ENCODE data around the gene ISCA2. TPM values are rescaled to one million over a fixed set of nuclear protein-coding genes. Genes with fewer than 3 reads are reported as not detected.

ISCA2 gene
- total RNA-seq, 1 donor from 2014 or later, result 19.8 TPM

GRCh38 chr14:74495356-74495755 lies 1.8 kb downstream of the ISCA2 start:
- peaks cover 12 to 25% (median 19%) of the 10 kb centered on the region in 3 donors for H3K4me1 ChIP-seq (ENCODE audit: control insufficient read depth in 3 of 3, insufficient read depth in 3 of 3, low read length in 3 of 3)
- peaks cover 4 to 14% (median 10%) of the 10 kb centered on the region in 3 donors for H3K36me3 ChIP-seq (ENCODE audit: control insufficient read depth in 3 of 3, insufficient read depth in 3 of 3, low read length in 3 of 3)
- H3K4me3 ChIP-seq (ENCODE audit: low read length in 3 of 3), result no peak overlapping the region
- no peak overlapping the region for H3K27ac ChIP-seq (ENCODE audit: low read depth, low read length)
- H3K27me3 ChIP-seq (ENCODE audit: control insufficient read depth in 3 of 3, insufficient read depth in 3 of 3, low read length in 3 of 3), result no peaks in the 10 kb centered on the region
- no peak overlapping the region for H3K9ac ChIP-seq (ENCODE audit: low read depth in 1 of 3, low read length in 3 of 3)
- H3K9me3 ChIP-seq (ENCODE audit: control insufficient read depth in 3 of 3, low read length in 3 of 3), result no peaks in the 10 kb centered on the region

GRCh38 chr14:74500417-74501134 lies 7.0 kb downstream of the ISCA2 start:
- Histone ChIP-seq H3K4me3 (ENCODE audit: low read length in 3 of 3) (no peak overlapping the region), H3K9me3 (ENCODE audit: control insufficient read depth in 3 of 3, low read length in 3 of 3) (no peaks in the 10 kb centered on the region), H3K36me3 (ENCODE audit: control insufficient read depth in 3 of 3, insufficient read depth in 3 of 3, low read length in 3 of 3) (peaks cover 20 to 38% (median 22%) of the 10 kb centered on the region in 3 donors), H3K9ac (ENCODE audit: low read depth in 1 of 3, low read length in 3 of 3) (no peak overlapping the region), H3K4me1 (ENCODE audit: control insufficient read depth in 3 of 3, insufficient read depth in 3 of 3, low read length in 3 of 3) (no peaks in the 10 kb centered on the region), H3K27me3 (ENCODE audit: control insufficient read depth in 3 of 3, insufficient read depth in 3 of 3, low read length in 3 of 3) (no peaks in the 10 kb centered on the region), H3K27ac (ENCODE audit: low read depth, low read length) (no peak overlapping the region)

GRCh38 chr14:74501135-74501614 lies 7.6 kb downstream of the ISCA2 start:
- H3K27me3 ChIP-seq (ENCODE audit: control insufficient read depth in 3 of 3, insufficient read depth in 3 of 3, low read length in 3 of 3), result no peaks in the 10 kb centered on the region
- no peaks in the 10 kb centered on the region for H3K9me3 ChIP-seq (ENCODE audit: control insufficient read depth in 3 of 3, low read length in 3 of 3)
- no peaks in the 10 kb centered on the region for H3K4me1 ChIP-seq (ENCODE audit: control insufficient read depth in 3 of 3, insufficient read depth in 3 of 3, low read length in 3 of 3)
- no peak overlapping the region for H3K9ac ChIP-seq (ENCODE audit: low read depth in 1 of 3, low read length in 3 of 3)
- H3K4me3 ChIP-seq (ENCODE audit: low read length in 3 of 3), result no peak overlapping the region
- no peak overlapping the region for H3K27ac ChIP-seq (ENCODE audit: low read depth, low read length)
- peaks cover 20 to 38% (median 21%) of the 10 kb centered on the region in 3 donors for H3K36me3 ChIP-seq (ENCODE audit: control insufficient read depth in 3 of 3, insufficient read depth in 3 of 3, low read length in 3 of 3)

- no peak overlapping the region for H3K27ac ChIP-seq (ENCODE audit: low read depth, low read length)
- H3K9me3 ChIP-seq (ENCODE audit: control insufficient read depth in 3 of 3, low read length in 3 of 3), result no peaks in the 10 kb centered on the region
- H3K36me3 ChIP-seq (ENCODE audit: control insufficient read depth in 3 of 3, insufficient read depth in 3 of 3, low read length in 3 of 3), result peaks cover 19 to 38% (median 23%) of the 10 kb centered on the region in 3 donors
- H3K4me3 ChIP-seq (ENCODE audit: low read length in 3 of 3), result no peak overlapping the region
- no peak overlapping the region for H3K9ac ChIP-seq (ENCODE audit: low read depth in 1 of 3, low read length in 3 of 3)
- no peaks in the 10 kb centered on the region for H3K27me3 ChIP-seq (ENCODE audit: control insufficient read depth in 3 of 3, insufficient read depth in 3 of 3, low read length in 3 of 3)
- H3K4me1 ChIP-seq (ENCODE audit: control insufficient read depth in 3 of 3, insufficient read depth in 3 of 3, low read length in 3 of 3), result no peaks in the 10 kb centered on the region
Measured at GRCh38 chr14:74501691-74502090, 8.1 kb downstream of the ISCA2 start.

- no peaks in the 10 kb centered on the region for H3K9me3 ChIP-seq (ENCODE audit: control insufficient read depth in 3 of 3, low read length in 3 of 3)
- no peak overlapping the region for H3K9ac ChIP-seq (ENCODE audit: low read depth in 1 of 3, low read length in 3 of 3)
- peaks cover 19 to 38% (median 23%) of the 10 kb centered on the region in 3 donors for H3K36me3 ChIP-seq (ENCODE audit: control insufficient read depth in 3 of 3, insufficient read depth in 3 of 3, low read length in 3 of 3)
Measured at GRCh38 chr14:74502236-74503019, 8.9 kb downstream of the ISCA2 start.

GRCh38 chr14:74503291-74503937 lies 9.8 kb downstream of the ISCA2 start:
- peaks cover 19 to 38% (median 23%) of the 10 kb centered on the region in 3 donors for H3K36me3 ChIP-seq (ENCODE audit: control insufficient read depth in 3 of 3, insufficient read depth in 3 of 3, low read length in 3 of 3)
- H3K27ac ChIP-seq (ENCODE audit: low read depth, low read length), result no peak overlapping the region
- no peak overlapping the region for H3K4me3 ChIP-seq (ENCODE audit: low read length in 3 of 3)
- peaks cover 0 to 2% (median 0%) of the 10 kb centered on the region in 3 donors for H3K27me3 ChIP-seq (ENCODE audit: control insufficient read depth in 3 of 3, insufficient read depth in 3 of 3, low read length in 3 of 3)
- H3K9ac ChIP-seq (ENCODE audit: low read depth in 1 of 3, low read length in 3 of 3), result no peak overlapping the region
- H3K9me3 ChIP-seq (ENCODE audit: control insufficient read depth in 3 of 3, low read length in 3 of 3), result no peaks in the 10 kb centered on the region
- no peaks in the 10 kb centered on the region for H3K4me1 ChIP-seq (ENCODE audit: control insufficient read depth in 3 of 3, insufficient read depth in 3 of 3, low read length in 3 of 3)

More at GRCh38 chr14:74502236-74503019, 8.9 kb downstream of the ISCA2 start:
- Histone ChIP-seq H3K27me3 (ENCODE audit: control insufficient read depth in 3 of 3, insufficient read depth in 3 of 3, low read length in 3 of 3) (no peaks in the 10 kb centered on the region), H3K27ac (ENCODE audit: low read depth, low read length) (no peak overlapping the region), H3K4me1 (ENCODE audit: control insufficient read depth in 3 of 3, insufficient read depth in 3 of 3, low read length in 3 of 3) (no peaks in the 10 kb centered on the region), H3K4me3 (ENCODE audit: low read length in 3 of 3) (no peak overlapping the region)

- Histone ChIP-seq H3K4me1 (ENCODE audit: control insufficient read depth in 3 of 3, insufficient read depth in 3 of 3, low read length in 3 of 3) (no peaks in the 10 kb centered on the region), H3K27me3 (ENCODE audit: control insufficient read depth in 3 of 3, insufficient read depth in 3 of 3, low read length in 3 of 3) (peaks cover 0 to 7% (median 0%) of the 10 kb centered on the region in 3 donors), H3K9ac (ENCODE audit: low read depth in 1 of 3, low read length in 3 of 3) (no peak overlapping the region), H3K4me3 (ENCODE audit: low read length in 3 of 3) (no peak overlapping the region), H3K9me3 (ENCODE audit: control insufficient read depth in 3 of 3, low read length in 3 of 3) (no peaks in the 10 kb centered on the region), H3K27ac (ENCODE audit: low read depth, low read length) (no peak overlapping the region), H3K36me3 (ENCODE audit: control insufficient read depth in 3 of 3, insufficient read depth in 3 of 3, low read length in 3 of 3) (peaks cover 20 to 38% (median 23%) of the 10 kb centered on the region in 3 donors)
Measured at GRCh38 chr14:74503938-74504335, 10.4 kb downstream of the ISCA2 start.

GRCh38 chr14:74504412-74504811 lies 10.8 kb downstream of the ISCA2 start:
- Histone ChIP-seq H3K9me3 (ENCODE audit: control insufficient read depth in 3 of 3, low read length in 3 of 3) (no peaks in the 10 kb centered on the region), H3K27me3 (ENCODE audit: control insufficient read depth in 3 of 3, insufficient read depth in 3 of 3, low read length in 3 of 3) (peaks cover 0 to 7% (median 0%) of the 10 kb centered on the region in 3 donors), H3K4me3 (ENCODE audit: low read length in 3 of 3) (no peak overlapping the region), H3K27ac (ENCODE audit: low read depth, low read length) (no peak overlapping the region), H3K36me3 (ENCODE audit: control insufficient read depth in 3 of 3, insufficient read depth in 3 of 3, low read length in 3 of 3) (peaks cover 20 to 36% (median 23%) of the 10 kb centered on the region in 3 donors), H3K9ac (ENCODE audit: low read depth in 1 of 3, low read length in 3 of 3) (no peak overlapping the region), H3K4me1 (ENCODE audit: control insufficient read depth in 3 of 3, insufficient read depth in 3 of 3, low read length in 3 of 3) (no peaks in the 10 kb centered on the region)

- H3K4me1 ChIP-seq (ENCODE audit: control insufficient read depth in 3 of 3, insufficient read depth in 3 of 3, low read length in 3 of 3), result no peaks in the 10 kb centered on the region
- H3K9me3 ChIP-seq (ENCODE audit: control insufficient read depth in 3 of 3, low read length in 3 of 3), result no peaks in the 10 kb centered on the region
- no peak overlapping the region for H3K4me3 ChIP-seq (ENCODE audit: low read length in 3 of 3)
- no peak overlapping the region for H3K27ac ChIP-seq (ENCODE audit: low read depth, low read length)
- no peak overlapping the region for H3K9ac ChIP-seq (ENCODE audit: low read depth in 1 of 3, low read length in 3 of 3)
- peaks cover 0 to 10% (median 0%) of the 10 kb centered on the region in 3 donors for H3K27me3 ChIP-seq (ENCODE audit: control insufficient read depth in 3 of 3, insufficient read depth in 3 of 3, low read length in 3 of 3)
- peaks cover 17 to 35% (median 20%) of the 10 kb centered on the region in 3 donors for H3K36me3 ChIP-seq (ENCODE audit: control insufficient read depth in 3 of 3, insufficient read depth in 3 of 3, low read length in 3 of 3)
Measured at GRCh38 chr14:74504874-74505720, 11.5 kb downstream of the ISCA2 start.
